DMS79 (cell line): ENCODE measurements around the gene ANGPTL2.
A peak's percentile ranks its signal among the peaks of the same experiment; 100 is the strongest.

Experiments
- DNase-seq: peaks from one replicate; lab custom pipeline; 2025; lab: John Stamatoyannopoulos, UW

Gene ANGPTL2

GRCh38 chr9:127136081-127136879 lies 13.8 kb upstream of the ANGPTL2 start:
- no peak for DNase-seq

- DNase-seq, result no peak
Measured at GRCh38 chr9:127135056-127135745, 12.8 kb upstream of the ANGPTL2 start.

GRCh38 chr9:127133739-127134167 lies 11.3 kb upstream of the ANGPTL2 start:
- no peak for DNase-seq

- peak; percentile 49 for DNase-seq
Measured at GRCh38 chr9:127132921-127133647, 10.6 kb upstream of the ANGPTL2 start.

- DNase-seq, result no peak
Measured at GRCh38 chr9:127132375-127132774, 9.9 kb upstream of the ANGPTL2 start.

GRCh38 chr9:127131871-127132270 lies 9.4 kb upstream of the ANGPTL2 start:
- DNase-seq, result no peak

GRCh38 chr9:127130661-127131538 lies 8.5 kb upstream of the ANGPTL2 start:
- DNase-seq, result no peak

GRCh38 chr9:127130235-127130634 lies 7.8 kb upstream of the ANGPTL2 start:
- DNase-seq, result no peak

- DNase-seq, result no peak
Measured at GRCh38 chr9:127129718-127130085, 7.3 kb upstream of the ANGPTL2 start.

GRCh38 chr9:127129073-127129717 lies 6.8 kb upstream of the ANGPTL2 start:
- no peak for DNase-seq

GRCh38 chr9:127128341-127129072 lies 6.1 kb upstream of the ANGPTL2 start:
- no peak for DNase-seq

GRCh38 chr9:127126971-127127370 lies 4.5 kb upstream of the ANGPTL2 start:
- no peak for DNase-seq

GRCh38 chr9:127124792-127125191 lies 2.4 kb upstream of the ANGPTL2 start:
- DNase-seq, result no peak

GRCh38 chr9:127124111-127124531 lies 1.7 kb upstream of the ANGPTL2 start:
- no peak for DNase-seq

GRCh38 chr9:127123064-127123890 lies 842 bp upstream of the ANGPTL2 start:
- DNase-seq, result peak; percentile 83

- peak; percentile 19 for DNase-seq
Measured at GRCh38 chr9:127121628-127122175, 733 bp downstream of the ANGPTL2 start.

- no peak for DNase-seq
Measured at GRCh38 chr9:127119320-127119709, 3.1 kb downstream of the ANGPTL2 start.

GRCh38 chr9:127118597-127119319 lies 3.7 kb downstream of the ANGPTL2 start:
- DNase-seq, result no peak

GRCh38 chr9:127117801-127118200 lies 4.6 kb downstream of the ANGPTL2 start:
- DNase-seq, result no peak
